T-helper 2 cell treated with Interferon-gamma antibody and Interleukin-4, amounts not matched to agents 100 ng/mL and 5 ng/mL, for 36 hours (primary cell): ENCODE measurements around the gene CDK13. TPM values are rescaled to one million over a fixed set of nuclear protein-coding genes. Genes with fewer than 3 reads are reported as not detected.
"Not testable (repeated sequence)": the region's sequence is repeated elsewhere in the genome, so short reads cannot be mapped to it uniquely, and the experiment has no call there.

Experiments
- intact Hi-C: fragments of 100-400 bp; cut with micrococcal nuclease; formaldehyde crosslinking; loops from one replicate; pipeline ENCODE4 v1.15.1; 2023
- total RNA-seq: library from RNA; stranded (reverse); gene quantifications from 2 replicates; pipeline ENCODE4 v1.2.3, GENCODE V29; 2022

Gene CDK13
- total RNA-seq, 1 donor from 2014 or later = 54.2 TPM

DNA sequence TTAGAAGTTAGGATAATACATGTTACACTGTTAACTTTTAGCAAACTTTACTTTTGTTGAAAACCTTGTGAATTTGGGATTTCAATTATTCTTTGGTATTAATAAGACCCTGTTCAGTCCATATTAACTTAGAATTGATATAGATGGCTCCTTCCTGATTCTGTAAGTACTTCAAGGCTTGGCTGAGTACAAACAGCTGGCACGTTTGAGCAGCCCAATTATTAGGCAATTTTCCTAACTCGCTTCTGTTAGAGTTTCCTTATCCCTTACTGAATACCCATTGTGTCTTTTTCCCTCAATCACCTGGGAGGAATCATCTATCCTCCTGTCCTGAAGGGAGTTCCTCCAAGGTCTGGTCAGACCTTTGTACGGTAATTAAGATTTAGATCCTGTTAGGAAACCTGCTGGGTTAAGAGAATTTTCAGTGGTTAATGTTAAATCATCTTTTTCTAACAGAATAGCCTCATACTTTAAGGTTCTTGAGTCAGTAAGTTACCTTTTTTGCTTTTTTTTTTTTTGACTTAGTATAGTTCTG lies 195.6 kb downstream of the CDK13 start:
- intact Hi-C loops = not testable (repeated sequence)

GRCh38 chr7:40147371-40148246 lies 197.6 kb downstream of the CDK13 start:
- intact Hi-C loops = no loop called here

GRCh38 chr7:40148247-40148580 lies 198.2 kb downstream of the CDK13 start:
- intact Hi-C loops = not testable (repeated sequence)

- intact Hi-C loops = no loop called here
These were observed 198.6 kb downstream of the CDK13 start for GRCh38 chr7:40148671-40149070.

Other genes with a start within 250 kb of the CDK13 start
- gene MPLKIP, start 184.4 kb downstream of the CDK13 start, total RNA-seq = 30.2 and 31.5 TPM in 2 replicates
- gene SUGCT, start 184.7 kb downstream of the CDK13 start, total RNA-seq = 0.34 TPM in 1 of 2 replicates, not detected in the other